Left ventricle myocardium superior (tissue), 1 donor: Measurements from ENCODE around the gene COA7. TPM values are rescaled to one million over a fixed set of nuclear protein-coding genes. Genes with fewer than 3 reads are reported as not detected.
"Not testable (repeated sequence)": the region's sequence is repeated elsewhere in the genome, so short reads cannot be mapped to it uniquely, and the experiment has no call there.

ENCODE experiments used
- ATAC-seq: fragments of 200-7000 bp; cut with Tn5 transposase; one replicate; pipeline ENCODE4 v1.9.1; 2020; ENCODE audit warnings: mild to moderate bottlenecking, moderate library complexity
- DNase-seq: peaks from one replicate; pipeline ENCODE4 v3.0.0-alpha.2; 2020
- intact Hi-C: fragments of 100-400 bp; cut with micrococcal nuclease; formaldehyde crosslinking; loops from one replicate; pipeline ENCODE4 v1.11.0; 2022
- total RNA-seq: library from RNA; stranded (reverse); fragmentation: NEBNext Ultra II Directional; extraction: Animal tissue kit (Norgen Biotek cat#: 25700); gene quantifications from one replicate; pipeline ENCODE4 v1.2.1, GENCODE V29; 2021
- donor health status: DM: no; HTN: yes; CAD: no; lungs with severe emphysema.

Gene COA7
- total RNA-seq, 1 donor from 2014 or later = 18.5 TPM

DNA sequence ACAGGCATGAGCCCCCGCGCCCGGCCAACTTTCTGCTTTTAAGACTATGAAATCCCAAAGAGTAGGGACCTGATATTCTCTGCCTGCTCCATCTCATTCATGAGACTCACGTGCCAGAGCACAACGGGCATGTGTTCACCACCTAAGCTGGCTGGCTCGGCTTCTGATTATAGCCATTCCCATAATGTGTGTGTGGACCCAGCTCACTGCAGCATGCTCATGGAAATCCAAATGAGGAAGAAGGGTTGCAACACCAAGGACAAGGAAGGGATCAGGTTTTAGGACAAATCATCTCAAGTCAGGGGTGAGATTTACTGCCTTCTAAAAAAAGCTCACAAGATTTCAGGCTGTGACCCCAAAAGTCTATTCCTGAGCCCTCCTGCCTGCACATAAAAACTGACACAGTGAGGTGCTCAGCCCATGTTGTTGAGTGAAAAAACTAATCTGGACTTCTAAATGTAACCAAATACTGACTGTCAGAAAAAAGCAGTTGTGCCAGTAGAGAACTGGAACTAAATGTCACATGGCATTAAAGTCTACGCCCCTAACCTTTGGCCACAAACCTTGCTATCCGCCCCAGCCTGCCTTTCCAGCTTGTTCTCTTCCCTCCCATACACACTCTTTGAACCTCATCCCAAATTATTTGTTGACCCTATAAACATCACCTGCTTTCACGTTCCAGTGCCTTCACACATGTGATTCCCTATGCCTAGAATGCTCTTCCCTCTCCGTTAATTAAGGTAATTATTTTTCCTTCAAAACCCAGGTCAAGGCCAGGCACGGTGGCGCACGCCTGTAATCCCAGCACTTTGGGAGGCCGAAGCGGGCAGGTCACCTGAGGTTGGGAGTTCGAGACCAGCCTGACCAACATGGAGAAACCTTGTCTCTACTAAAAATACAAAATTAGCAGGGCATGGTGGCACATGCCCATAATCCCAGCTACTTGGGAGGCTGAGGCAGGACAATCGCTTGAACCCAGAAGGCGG, 9.1 kb upstream of the COA7 start:
- intact Hi-C loops = no loop called here
- DNase-seq (peak; percentile 38), ATAC-seq (no peak)

DNA sequence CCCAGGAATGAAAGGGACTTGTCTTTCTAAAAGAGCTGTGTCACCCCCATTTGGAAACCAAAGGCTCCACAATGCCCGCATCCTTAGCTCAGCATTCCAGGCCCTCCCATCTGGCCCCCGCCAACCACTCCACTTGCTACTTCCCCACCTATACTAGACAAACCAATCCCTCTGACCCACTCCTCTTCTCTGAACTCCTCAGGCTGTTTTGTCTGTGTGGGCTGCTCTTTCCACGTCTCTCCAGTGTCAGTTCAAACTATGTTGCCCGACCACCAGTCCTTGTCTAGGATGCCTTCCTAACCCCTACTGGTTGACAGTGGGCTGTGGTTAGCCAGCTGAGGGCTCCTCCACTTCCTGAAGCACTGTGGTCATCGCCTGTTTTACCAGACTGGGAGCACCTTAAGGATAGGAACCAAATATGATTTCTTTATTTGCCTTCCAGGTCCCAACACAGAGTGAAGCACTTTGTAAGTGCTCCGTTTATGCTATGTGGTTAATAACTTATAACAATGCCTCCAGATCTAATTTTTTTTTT, 8.1 kb upstream of the COA7 start:
- no peak for ATAC-seq
- no peak for DNase-seq
- intact Hi-C loops = no loop called here

DNA sequence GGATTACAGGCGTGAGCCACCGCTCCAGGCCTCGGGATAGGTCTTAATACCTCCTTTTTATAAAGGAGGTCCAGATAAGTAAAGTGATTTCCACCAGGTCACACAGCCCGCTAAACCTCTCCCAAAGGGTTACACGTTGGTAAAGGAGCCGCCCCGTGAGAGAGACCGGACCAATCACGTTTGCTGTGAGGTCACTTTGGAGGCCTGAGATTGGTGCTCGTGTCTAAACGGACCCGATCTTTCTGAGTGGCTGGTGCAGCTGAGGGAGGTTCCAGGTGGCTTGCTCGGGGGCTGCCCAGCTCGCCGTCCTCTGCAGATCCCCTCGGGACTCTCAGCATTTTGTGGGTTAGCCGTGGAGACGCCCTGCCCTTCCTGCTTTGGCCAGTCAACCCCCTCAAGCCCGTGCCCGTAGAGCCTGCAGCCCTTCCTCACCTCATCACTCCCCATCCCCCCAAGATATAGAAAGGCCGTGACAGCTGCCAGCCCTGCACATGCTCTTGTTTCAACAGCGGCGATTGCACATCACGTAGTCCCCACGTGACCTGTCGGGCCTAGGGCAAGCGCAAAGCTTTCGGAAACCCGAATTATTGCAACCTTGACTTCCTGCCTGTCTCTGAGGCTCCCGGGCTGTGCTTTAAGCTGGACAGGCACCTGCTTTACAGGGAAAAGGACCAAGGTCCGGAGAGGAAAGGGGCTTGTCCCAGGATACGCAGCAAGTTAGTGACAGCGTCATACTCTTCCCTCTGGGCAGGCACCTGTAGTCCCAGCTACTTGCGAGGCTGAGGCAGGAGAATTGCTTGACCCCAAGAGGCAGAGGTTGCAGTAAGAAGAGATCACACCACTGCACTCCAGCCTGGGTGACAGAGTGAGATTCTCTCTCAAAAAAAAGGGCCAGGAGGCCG, 5.0 kb upstream of the COA7 start:
- peak; percentile 86 for ATAC-seq
- intact Hi-C loops = no loop called here
- peak; percentile 88 for DNase-seq

DNA sequence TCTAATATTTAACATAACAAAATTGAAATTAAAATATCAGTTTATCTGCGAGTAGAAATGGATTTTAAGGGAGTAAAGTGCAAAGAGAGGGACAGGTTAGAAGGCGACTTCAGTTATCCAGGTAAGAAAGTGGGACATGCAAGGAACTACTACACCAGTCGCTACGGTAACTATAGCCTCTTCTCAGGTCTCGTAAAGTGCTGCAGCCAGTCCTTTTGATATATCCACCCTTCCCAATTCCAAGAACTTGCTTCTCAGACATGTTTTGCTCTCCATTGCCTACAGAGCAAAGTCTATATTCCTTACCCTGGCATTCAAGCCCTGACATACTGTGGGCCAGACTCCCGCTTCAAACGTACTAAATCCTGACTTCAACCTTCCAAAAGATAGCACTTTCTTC, 2.5 kb downstream of the COA7 start:
- no peak for ATAC-seq
- intact Hi-C loops = no loop called here
- DNase-seq = no peak

DNA sequence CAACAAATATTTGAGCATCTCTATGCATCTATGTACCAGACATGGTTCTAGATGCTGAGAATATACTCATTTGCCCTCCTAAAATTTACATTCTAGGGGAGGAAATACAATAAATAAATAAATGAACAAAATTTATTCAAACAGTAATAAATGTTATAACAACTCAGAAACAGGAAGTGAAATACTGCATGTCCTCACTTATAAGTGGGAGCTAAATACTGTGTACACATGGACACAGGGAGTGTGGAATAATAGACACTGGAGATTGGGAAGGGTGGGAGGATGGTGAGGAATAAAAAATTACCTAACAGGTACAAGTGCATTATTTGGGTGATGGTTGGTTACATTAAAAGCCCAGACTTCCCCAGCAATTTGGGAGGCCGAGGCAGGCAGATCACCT, 4.3 kb downstream of the COA7 start:
- ATAC-seq (no peak), DNase-seq (no peak)
- intact Hi-C loops = no loop called here

DNA sequence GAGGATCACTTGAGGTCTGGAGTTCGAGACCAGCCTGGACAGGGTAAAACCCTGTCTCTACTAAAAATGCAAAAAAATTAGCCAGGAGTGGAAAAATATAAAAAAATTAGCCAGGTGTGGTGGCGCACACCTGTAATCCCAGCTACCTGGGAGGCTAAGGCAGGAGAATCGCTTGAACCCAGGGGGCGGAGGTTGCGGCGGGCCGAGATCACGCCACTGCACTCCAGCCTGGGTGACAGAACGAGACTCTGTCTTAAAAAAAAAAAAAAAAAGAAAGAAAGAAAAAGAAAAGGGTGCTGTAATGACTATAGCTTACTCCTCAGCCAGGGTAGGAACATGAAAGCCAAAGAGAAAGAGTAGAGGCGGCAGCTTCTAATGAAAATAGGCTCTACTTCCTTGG, 4.8 kb downstream of the COA7 start:
- ATAC-seq, intact Hi-C loops, DNase-seq: not testable (repeated sequence)

DNA sequence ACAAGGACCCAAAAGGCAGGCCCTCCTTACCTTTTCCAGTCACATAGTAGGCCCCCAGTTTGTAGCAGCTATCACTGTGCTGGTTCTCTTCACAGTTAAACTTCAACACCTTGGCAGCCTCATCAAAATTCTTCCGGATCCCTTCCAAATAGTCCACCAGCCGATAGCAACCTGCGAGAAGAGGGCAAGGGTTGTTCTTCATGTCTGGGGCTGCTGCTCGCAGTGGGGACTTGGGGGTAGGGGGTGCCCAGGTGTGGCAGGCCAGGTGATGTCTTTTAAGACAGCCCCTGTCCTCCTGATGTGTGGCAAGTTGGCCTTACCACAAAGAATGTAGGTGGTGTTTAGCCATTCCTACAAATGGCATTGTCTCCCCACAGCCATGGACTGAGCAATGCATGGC, 5.5 kb downstream of the COA7 start:
- intact Hi-C loops = no loop called here
- ATAC-seq (no peak), DNase-seq (no peak)

DNA sequence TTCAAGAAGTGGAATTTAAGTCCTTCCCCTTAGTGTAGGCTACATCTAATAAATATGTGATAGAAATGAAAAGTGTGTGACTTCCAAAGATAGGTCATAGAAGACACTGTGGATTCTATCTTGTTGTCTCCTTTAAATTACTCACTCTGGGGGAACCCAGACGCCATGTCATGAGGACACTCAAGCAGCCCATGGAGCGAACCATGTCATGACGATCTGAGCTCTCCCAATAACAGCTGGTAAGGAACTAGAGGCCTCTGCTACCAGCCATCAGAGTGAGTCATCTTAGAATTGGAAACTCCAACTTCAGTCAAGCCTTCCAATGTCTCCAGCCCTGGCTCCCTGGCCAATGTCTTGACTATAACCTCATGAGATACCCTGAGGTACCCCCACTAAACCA, 6.3 kb downstream of the COA7 start:
- ATAC-seq (no peak), DNase-seq (no peak)
- intact Hi-C loops = no loop called here

DNA sequence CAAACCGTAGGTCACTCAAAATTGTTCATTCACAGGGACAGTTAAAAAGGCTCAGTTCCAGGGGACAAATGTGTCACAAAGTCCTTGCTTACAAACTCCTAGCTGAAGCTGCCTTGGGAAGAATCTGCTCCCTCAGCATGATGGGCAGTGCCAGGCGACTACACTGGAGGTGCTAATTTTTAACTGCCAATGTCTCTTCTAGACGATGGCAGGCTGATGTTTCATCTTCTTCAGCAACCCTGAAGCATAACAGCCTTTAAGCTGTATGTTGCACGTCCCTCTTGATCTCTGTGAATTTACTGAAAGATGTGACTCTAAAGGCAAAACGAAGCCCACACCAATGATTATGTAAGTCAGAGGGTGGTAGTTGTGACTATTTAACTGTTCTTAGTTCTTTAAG, 11.3 kb downstream of the COA7 start:
- DNase-seq = no peak
- intact Hi-C loops = no loop called here
- no peak for ATAC-seq

DNA sequence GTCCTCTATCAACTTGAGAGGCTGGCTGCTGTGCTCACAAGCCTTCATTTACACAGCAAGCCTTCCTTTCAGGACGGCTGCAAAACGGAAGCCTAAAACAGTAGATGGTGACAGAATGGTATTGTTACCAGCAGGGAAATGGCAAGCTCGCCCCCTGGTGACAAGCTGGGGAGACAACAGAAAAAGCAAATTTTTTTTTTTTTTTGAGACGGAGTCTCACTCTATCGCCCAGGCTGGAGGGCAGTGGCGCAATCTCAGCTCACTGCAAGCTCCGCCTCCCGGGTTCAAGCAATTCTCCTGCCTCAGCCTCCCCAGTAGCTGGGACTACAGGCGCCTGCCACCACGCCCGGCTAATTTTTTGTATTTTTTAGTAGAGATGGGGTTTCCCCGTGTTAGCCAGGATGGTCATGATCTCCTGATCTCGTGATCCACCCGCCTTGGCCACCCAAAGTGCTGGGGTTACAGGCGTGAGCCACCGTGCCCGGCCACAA, 11.8 kb downstream of the COA7 start:
- intact Hi-C loops = not testable (repeated sequence)
- DNase-seq = peak; percentile 74
- ATAC-seq = peak; percentile 81

DNA sequence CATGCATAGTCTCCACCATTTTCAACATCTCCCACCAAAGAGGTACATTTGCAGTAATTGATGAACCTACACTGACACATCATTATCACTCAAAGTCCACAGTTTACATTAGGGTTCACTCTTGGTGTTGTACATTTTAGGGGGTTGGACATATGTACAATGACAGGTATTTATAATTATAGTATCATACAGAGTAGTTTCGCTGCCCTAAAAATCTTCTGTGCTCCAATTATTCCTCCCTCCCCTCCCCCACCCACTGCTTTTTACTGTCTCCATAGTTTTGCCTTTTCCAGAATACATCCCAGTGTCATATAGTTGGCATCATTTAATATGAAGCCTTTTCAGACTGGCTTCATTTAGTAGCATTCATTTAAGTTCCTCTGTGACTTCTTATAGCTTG, 13.6 kb downstream of the COA7 start:
- DNase-seq (no peak), ATAC-seq (no peak)
- intact Hi-C loops = no loop called here

DNA sequence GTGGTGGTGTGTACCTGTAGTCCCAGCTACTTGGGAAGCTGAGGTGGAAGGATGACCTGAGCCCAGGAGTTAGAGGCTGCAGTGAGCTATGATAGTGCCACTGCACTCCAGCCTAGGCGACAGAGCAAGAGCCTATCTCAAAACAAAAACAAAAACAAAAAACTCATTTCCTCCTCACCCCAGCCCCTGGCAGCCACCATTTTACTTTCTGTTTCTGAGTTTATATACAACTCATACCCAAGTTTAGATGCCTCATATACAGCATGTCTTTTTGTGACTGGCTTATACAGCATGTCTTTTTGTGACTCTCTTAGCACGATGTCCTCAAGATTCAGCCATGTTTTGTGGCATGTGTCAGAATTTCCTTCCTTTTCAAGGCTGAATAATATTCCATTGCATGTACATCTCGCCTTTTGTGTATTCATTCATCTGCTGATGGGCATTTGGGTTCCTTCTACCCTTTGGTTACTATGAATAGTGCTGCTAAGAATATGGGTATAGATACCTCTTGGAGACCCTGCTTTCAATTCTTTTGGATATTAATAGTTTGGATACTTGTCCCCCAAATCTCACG, 14.7 kb downstream of the COA7 start:
- intact Hi-C loops = no loop called here
- no peak for DNase-seq
- ATAC-seq = no peak

DNA sequence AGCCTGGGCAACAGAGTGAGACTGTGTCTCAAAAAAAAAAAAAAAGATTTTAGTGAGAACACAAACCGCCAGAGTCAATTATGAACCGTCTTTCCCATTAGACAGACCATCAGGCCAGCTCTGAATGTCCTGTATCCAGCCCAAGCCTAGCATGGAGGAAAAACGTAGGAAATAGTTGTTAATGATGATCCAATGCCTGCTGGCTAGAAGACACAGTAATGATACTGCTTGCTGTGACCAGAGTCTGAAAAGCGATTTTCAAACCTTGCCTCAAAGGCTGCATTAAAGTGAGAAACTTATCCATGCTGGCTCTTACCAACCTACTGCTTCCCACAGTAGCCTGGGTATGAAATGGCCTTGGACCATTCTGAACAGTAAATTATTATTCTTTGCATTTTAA, 17.0 kb downstream of the COA7 start:
- no peak for ATAC-seq
- DNase-seq = no peak
- intact Hi-C loops = no loop called here

DNA sequence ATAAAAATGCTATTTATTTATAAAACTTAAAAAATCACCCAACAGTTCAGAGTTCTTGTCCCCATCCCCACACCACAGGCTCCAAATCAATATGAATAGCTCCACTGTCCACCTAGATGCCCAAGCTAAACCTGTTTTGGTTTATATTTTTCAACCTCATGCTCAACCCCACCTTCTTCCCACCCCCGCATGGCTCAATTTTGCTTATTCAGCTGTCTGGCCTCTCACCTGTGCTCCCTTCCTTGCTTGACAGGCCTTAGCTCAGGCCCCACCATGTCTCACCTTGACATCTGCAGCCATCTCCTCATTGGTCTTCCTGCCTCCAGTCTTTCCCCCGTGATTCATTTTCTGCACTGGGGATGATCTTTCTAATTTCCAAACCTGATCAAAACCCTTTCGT, 17.8 kb downstream of the COA7 start:
- DNase-seq = no peak
- ATAC-seq = no peak
- intact Hi-C loops = no loop called here

DNA sequence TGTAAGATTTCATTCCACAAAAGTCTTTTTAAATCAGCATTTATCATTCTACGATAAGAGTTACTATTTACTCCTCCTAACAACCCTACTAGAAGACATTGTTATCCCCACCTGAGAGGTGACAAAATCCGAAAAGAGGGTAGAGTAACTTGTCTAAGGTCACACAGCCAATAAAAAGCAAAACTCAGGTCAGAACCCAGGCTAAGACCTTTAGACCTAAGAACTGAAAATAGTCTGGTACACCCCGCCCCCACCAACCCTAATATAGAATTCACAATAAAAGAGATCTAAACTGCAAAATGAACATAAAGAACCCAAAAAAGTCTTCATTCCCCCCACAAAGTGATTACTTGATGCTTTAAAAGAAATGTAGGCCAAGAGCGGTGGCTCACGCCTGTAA, 18.6 kb downstream of the COA7 start:
- intact Hi-C loops = no loop called here
- no peak for ATAC-seq
- no peak for DNase-seq

DNA sequence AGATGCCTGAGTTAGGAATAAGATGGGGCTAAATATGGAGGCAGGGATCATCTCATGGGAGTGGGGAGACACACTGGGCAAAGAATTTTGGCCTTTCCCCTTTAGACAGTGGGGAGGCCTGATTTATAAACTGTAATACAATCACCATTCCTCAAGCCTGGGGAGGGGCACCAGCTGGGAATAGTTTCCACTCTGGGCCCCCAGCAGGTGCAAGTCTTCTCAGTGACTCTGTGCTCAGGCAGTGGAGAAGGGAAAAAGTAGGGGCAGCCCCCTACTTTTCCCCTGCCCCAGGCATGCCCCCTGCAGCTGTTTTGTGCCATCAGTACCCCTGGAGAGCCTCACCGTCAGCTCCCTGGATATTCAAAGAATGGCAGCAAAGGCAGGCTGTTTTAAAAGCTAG, 19.1 kb downstream of the COA7 start:
- ATAC-seq (no peak), DNase-seq (no peak)
- intact Hi-C loops = no loop called here

DNA sequence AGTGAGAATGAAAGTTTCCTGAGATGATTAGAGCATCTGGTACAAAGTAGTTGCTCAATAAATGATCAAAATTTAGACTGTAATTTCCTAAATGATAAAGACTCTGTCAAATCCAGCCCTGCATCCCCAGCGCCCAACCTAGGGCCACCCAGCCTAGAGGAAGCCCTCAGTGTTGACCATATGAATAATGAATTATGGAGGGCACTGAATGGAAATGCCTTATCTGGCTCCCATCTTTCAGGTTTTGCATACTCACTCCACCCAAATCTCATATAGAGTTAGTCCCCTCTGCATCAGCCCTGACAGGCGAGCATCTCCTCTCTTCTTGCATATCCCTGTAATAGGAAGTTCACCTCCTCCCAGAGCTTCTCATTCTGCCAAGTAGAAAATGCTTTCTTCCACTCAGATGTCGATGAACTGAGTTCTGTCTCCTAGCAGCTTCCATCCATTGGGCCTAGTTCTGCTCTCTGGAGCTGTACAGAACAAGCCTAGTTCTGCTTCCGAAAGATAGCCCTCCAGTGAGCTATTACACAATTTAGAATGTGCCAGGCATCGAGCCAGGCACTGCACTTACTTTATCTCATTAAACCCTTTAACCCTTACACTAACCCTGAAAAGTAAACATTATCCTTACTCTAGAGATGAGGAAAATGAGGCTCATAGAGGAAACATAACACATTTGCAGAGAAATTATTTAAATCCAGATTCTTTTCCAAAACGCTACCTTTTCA, 20.9 kb downstream of the COA7 start:
- DNase-seq (peak; percentile 72), ATAC-seq (peak; percentile 87)
- intact Hi-C loops = no loop called here

DNA sequence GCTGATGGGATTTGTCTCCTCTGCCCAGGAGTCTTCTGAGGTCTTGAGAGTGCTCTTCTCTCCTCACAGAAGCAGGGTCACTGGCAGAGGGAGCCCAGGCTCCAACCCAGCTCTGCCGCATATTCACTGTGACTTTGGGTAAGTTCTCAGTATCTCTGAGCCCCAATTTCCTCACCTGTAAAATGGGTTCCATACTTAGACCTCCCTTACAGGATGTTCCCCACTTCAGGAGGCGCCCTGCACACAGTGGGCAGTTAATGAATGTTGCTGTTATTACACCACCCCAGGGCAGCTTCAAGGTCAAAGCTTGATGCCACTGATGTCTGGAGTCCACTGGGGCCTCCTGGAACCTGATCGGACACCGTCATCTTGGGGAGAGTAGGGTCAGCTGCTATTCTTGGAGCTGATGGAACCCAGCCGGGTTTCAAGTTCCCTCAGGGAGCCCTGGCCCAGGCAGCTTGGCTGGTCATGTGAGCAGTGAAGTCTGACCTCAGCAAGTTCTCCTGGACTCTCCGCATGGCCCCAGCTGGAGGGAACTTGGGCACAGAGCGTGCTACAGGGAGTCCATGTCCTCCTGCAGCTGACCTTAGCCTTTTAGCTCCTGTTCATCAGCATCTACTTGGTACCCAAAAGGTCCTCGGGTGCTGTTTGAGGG, 21.8 kb downstream of the COA7 start:
- intact Hi-C loops = no loop called here
- DNase-seq (peak; percentile 80), ATAC-seq (peak; percentile 94)
